Measurements from ENCODE around the gene ZNF609. TPM values are rescaled to one million over a fixed set of nuclear protein-coding genes. Genes with fewer than 3 reads are reported as not detected.

The ZNF609 gene
- total RNA-seq, 3 donors from 2014 or later (not counting 1 experiment from before 2014, with no cell fraction given) = 40.3 to 59.7 (median 55.3) TPM

- WGBS (ENCODE audit: insufficient coverage) = 95% methylated on average over 3 of the region's 3 CpGs
- Mint-ChIP-seq H3K4me1 (peaks cover 6 to 24% of the 10 kb centered on the region in 2 donors), H3K36me3 (peaks cover under 1% of the 10 kb centered on the region), H3K27ac (no peak overlapping the region), H3K9me3 (no peaks in the 10 kb centered on the region), H3K4me3 (no peak overlapping the region), H3K27me3 (ENCODE audit: low read depth in 2 of 2) (no peaks in the 10 kb centered on the region)
- Histone ChIP-seq H3K4me1 (ENCODE audit: control insufficient read depth, insufficient read depth, low read length) (no peaks in the 10 kb centered on the region), H3K9me3 (ENCODE audit: control insufficient read depth, insufficient read depth, low read length) (no peaks in the 10 kb centered on the region), H3K27me3 (ENCODE audit: control insufficient read depth, insufficient read depth, low read length) (no peaks in the 10 kb centered on the region), H3K27ac (ENCODE audit: low read length) (no peak overlapping the region), H3K36me3 (ENCODE audit: control insufficient read depth, insufficient read depth, low read length) (peaks cover 9% of the 10 kb centered on the region), H3K4me3 (ENCODE audit: low read length) (no peak overlapping the region)
- intact Hi-C loops (cut with micrococcal nuclease) = no loop called here
- DNase-seq (no peak), ATAC-seq (no peak)
- TF ChIP-seq CTCF (IDR thresholded peaks at IDR 0.05) = no peak
Observed at GRCh38 chr15:64441852-64442251, 18.5 kb upstream of the ZNF609 start.

GRCh38 chr15:64443016-64443415 lies 17.4 kb upstream of the ZNF609 start:
- WGBS (ENCODE audit: insufficient coverage) = 100% methylated on average over 2 of the region's 2 CpGs
- peaks cover 18% of the 10 kb centered on the region for H3K36me3 ChIP-seq (ENCODE audit: control insufficient read depth, insufficient read depth, low read length)
- H3K4me3 ChIP-seq (ENCODE audit: low read length) = no peak overlapping the region
- no peaks in the 10 kb centered on the region for H3K27me3 Mint-ChIP-seq (ENCODE audit: low read depth in 2 of 2)
- H3K4me3 Mint-ChIP-seq = no peak overlapping the region
- H3K9me3 ChIP-seq (ENCODE audit: control insufficient read depth, insufficient read depth, low read length) = no peaks in the 10 kb centered on the region
- H3K27ac Mint-ChIP-seq = no peak overlapping the region
- no peaks in the 10 kb centered on the region for H3K27me3 ChIP-seq (ENCODE audit: control insufficient read depth, insufficient read depth, low read length)
- intact Hi-C loops (cut with micrococcal nuclease) = no loop called here
- TF ChIP-seq CTCF (IDR thresholded peaks at IDR 0.05) = no peak
- DNase-seq (no peak), ATAC-seq (no peak)
- H3K9me3 Mint-ChIP-seq = no peaks in the 10 kb centered on the region
- no peak overlapping the region for H3K27ac ChIP-seq (ENCODE audit: low read length)
- peaks cover 12% of the 10 kb centered on the region for H3K36me3 Mint-ChIP-seq
- peaks cover 6 to 27% of the 10 kb centered on the region in 2 donors for H3K4me1 Mint-ChIP-seq
- peaks cover 4% of the 10 kb centered on the region for H3K4me1 ChIP-seq (ENCODE audit: control insufficient read depth, insufficient read depth, low read length)

DNA sequence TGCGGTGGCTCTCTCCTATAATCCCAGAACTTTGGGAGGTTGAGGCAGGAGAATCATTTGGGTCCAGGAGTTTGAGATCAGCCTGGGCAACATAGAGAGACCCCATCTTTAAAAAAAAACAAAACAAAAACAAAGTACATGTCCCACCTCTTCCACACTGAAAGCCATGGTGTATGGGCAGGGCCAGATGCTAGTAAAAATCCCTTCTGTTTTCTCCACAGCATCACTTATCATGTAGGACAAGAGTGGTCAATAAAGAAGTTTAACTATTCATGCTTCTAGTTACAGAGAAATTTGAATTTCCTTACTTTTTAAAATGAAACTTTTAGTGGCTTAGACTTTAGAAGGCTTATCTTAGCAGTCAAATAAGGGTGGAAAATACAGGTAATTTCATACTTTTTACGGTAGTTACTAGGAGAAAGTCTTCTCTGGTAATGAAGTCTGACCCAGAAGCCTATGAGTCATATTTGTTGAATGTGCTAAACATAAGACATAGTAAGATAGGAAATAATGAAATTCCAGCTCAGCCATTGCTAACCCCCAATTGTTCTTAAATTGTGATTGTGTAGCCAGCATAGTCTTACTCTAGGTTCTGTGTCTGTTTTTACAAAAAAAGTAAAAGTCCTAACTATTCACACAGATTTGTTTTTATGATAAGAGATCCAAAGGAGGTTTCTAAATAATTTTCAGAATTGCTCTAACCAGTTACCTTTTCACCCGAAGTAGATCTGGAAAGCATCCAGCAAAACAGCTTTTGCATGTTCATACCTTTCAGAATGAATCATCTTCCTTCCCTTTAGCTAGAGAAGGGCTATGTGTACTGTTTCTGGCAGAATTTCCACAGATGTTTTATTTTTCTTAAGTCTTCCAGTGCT lies 16.4 kb upstream of the ZNF609 start:
- Histone ChIP-seq H3K9me3 (ENCODE audit: control insufficient read depth, insufficient read depth, low read length) (no peaks in the 10 kb centered on the region), H3K27ac (ENCODE audit: low read length) (no peak overlapping the region), H3K4me3 (ENCODE audit: low read length) (no peak overlapping the region), H3K36me3 (ENCODE audit: control insufficient read depth, insufficient read depth, low read length) (peaks cover 23% of the 10 kb centered on the region), H3K27me3 (ENCODE audit: control insufficient read depth, insufficient read depth, low read length) (no peaks in the 10 kb centered on the region), H3K4me1 (ENCODE audit: control insufficient read depth, insufficient read depth, low read length) (peaks cover 4% of the 10 kb centered on the region)
- Mint-ChIP-seq H3K4me3 (no peak overlapping the region), H3K9me3 (no peaks in the 10 kb centered on the region), H3K4me1 (peaks cover 1 to 24% of the 10 kb centered on the region in 2 donors), H3K27me3 (ENCODE audit: low read depth in 2 of 2) (no peaks in the 10 kb centered on the region), H3K27ac (no peak overlapping the region), H3K36me3 (peaks cover 17% of the 10 kb centered on the region)
- no peak for ATAC-seq
- peak in 1 of 2 donors; percentile 36 for DNase-seq
- intact Hi-C loops (cut with micrococcal nuclease) = no loop called here
- WGBS (ENCODE audit: insufficient coverage) = 38% methylated on average over 2 of the region's 3 CpGs
- TF ChIP-seq CTCF (IDR thresholded peaks at IDR 0.05) = no peak
